GM18951 (cell line): ENCODE data around the gene SLC27A3.
"Not testable (repeated sequence)": the region's sequence is repeated elsewhere in the genome, so short reads cannot be mapped to it uniquely, and the experiment has no call there.

Experiments
- POLR2A ChIP-seq: IDR thresholded peaks from 4 replicates; pipeline ENCODE4 v1.6.1; 2011; ENCODE audit warnings: mild to moderate bottlenecking; ENCODE audit not compliant: insufficient read length, insufficient read depth; ENCODE audit errors: extremely low read depth
- in situ Hi-C: fragments of 300-500 bp; cut with MboI; formaldehyde crosslinking; loops from one replicate; pipeline ENCODE4 v1.12.0; 2022; ENCODE audit warnings: low sequenced_read_pairs, mixed read lengths, inconsistent platforms; ENCODE audit not compliant: unreplicated experiment

Gene SLC27A3

GRCh38 chr1:153748903-153749302 is 26.3 kb upstream of the SLC27A3 start:
- in situ Hi-C loops = loop anchor here (5.0 kb wide), 1 partner anchor 72 kb away; the partner anchor contains the start of gene NPR1
- no peak for TF ChIP-seq POLR2A

GRCh38 chr1:153749408-153750005 is 25.7 kb upstream of the SLC27A3 start:
- in situ Hi-C loops = loop anchor here (5.0 kb wide), 1 partner anchor 72 kb away; the partner anchor contains the start of gene NPR1
- no peak for TF ChIP-seq POLR2A

GRCh38 chr1:153750026-153750995 is 24.9 kb upstream of the SLC27A3 start:
- in situ Hi-C loops = no loop called here
- TF ChIP-seq POLR2A = no peak

- in situ Hi-C loops = no loop called here
- no peak for TF ChIP-seq POLR2A
Measured at GRCh38 chr1:153752072-153752471, 23.1 kb upstream of the SLC27A3 start.

GRCh38 chr1:153752571-153753195 is 22.5 kb upstream of the SLC27A3 start:
- in situ Hi-C loops = no loop called here
- no peak for TF ChIP-seq POLR2A

- in situ Hi-C loops = no loop called here
- TF ChIP-seq POLR2A = no peak
Measured at GRCh38 chr1:153754266-153754665, 20.9 kb upstream of the SLC27A3 start.

- no peak for TF ChIP-seq POLR2A
- in situ Hi-C loops = no loop called here
Measured at GRCh38 chr1:153760440-153760839, 14.8 kb upstream of the SLC27A3 start.

DNA sequence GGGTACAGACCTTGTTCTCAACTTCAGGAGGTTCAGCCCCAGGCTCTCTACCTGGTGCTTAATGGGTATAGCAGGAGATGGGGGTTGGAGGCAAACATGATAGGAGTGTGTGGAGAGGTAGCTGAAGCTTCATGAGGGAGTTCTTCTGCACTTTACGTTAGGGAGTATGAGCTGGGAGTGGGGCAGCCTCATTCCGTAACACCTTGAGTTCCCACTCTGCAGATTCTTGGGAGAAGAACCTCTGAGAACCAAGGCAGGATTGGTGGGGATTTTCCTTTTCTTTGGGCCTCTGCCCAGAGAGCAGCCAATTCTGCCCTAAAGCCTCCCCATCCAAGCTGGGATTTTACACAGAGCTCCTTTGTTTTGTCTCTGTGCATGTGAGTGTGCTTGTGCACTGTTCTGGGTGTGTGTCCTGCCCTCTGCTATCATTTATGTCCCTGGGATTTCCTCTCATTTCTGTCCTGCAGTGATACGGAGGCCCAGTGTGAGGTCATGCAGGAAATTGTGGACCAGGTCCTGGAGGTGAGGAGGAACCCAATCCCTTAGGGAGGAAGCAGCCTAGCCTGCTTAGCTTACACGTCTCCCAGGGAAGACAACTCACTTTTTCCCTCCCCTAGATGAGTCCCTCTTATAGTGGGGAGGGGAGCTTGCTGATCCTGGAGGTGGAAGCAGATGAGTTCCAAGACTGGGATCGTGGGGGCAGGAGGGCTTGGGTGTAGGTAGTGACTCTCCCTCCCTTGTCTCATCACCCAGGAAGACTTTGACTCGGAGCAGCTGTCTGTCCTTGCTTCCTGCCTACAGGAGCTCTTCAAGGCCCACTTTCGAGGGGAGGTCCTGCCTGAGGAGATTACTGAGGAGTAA is 11.6 kb upstream of the SLC27A3 start:
- in situ Hi-C loops = no loop called here

GRCh38 chr1:153764310-153764709 is 10.9 kb upstream of the SLC27A3 start:
- in situ Hi-C loops = no loop called here
- no peak for TF ChIP-seq POLR2A

More for the DNA sequence above, 11.6 kb upstream of the SLC27A3 start:
- TF ChIP-seq POLR2A = no peak

DNA sequence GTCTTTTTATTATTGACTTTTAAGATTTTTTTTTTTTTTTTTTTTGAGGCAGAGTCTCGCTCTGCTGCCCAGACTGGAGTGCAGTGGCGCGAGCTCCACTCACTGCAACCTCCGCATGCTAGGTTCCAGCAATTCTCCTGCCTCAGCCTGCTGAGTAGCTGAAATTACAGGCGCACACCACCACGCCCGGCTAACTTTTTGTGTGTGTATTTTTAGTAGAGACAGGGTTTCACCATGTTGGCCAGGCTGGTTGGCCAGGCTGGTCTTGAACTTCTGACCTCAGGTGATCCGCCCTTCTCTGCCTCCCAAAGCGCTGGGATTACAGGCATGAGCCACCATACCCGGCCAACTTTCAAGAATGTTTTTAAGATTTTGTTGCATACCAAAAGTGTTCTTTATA is 8.5 kb upstream of the SLC27A3 start:
- in situ Hi-C loops = not testable (repeated sequence)

GRCh38 chr1:153767519-153767918 is 7.7 kb upstream of the SLC27A3 start:
- TF ChIP-seq POLR2A = no peak
- in situ Hi-C loops = no loop called here

- in situ Hi-C loops = no loop called here
- TF ChIP-seq POLR2A = no peak
Measured at GRCh38 chr1:153768316-153769181, 6.7 kb upstream of the SLC27A3 start.
